Liver (tissue), 3 donors: ENCODE results near the gene TMEM183A.

Experiments used
- CTCF ChIP-seq: fragments of 150-350 bp; IDR thresholded peaks from 2 replicates; pipeline ENCODE4 v1.5.1; 2017; ENCODE audit warnings: improper control_type of control experiment, low read depth, low read length; ENCODE audit not compliant: missing input control
- GABPA ChIP-seq, 2 donors: IDR thresholded peaks in 1 of 2; conservative IDR thresholded peaks in 1 of 2; 2 replicates each; pipeline ENCODE4 v1.6.1; 2016; ENCODE audit warnings: antibody characterized with exemption in 2 of 2, mild to moderate bottlenecking in 1 of 2, moderate library complexity in 1 of 2
- HNF4G ChIP-seq: IDR thresholded peaks from 2 replicates; pipeline ENCODE4 v1.6.1; 2016; ENCODE audit warnings: antibody characterized with exemption
- RAD21 ChIP-seq, 2 donors: IDR thresholded peaks; 2 replicates each; pipeline ENCODE4 v1.6.1; 2016; ENCODE audit warnings: antibody characterized with exemption in 2 of 2, mild to moderate bottlenecking in 2 of 2
- REST ChIP-seq: IDR thresholded peaks from 2 replicates; pipeline ENCODE4 v1.6.1; 2016; ENCODE audit warnings: antibody characterized with exemption, mild to moderate bottlenecking
- RXRA ChIP-seq, 2 donors: IDR thresholded peaks; 2 replicates each; pipeline ENCODE4 v1.6.1; 2017 to 2018; ENCODE audit warnings: antibody characterized with exemption in 2 of 2, mild to moderate bottlenecking in 1 of 2
- SP1 ChIP-seq: IDR thresholded peaks from 2 replicates; pipeline ENCODE4 v1.6.1; 2018; ENCODE audit warnings: antibody characterized with exemption, mild to moderate bottlenecking
- TAF1 ChIP-seq: conservative IDR thresholded peaks from 2 replicates; pipeline ENCODE4 v1.6.1; 2016; ENCODE audit warnings: antibody characterized with exemption, mild to moderate bottlenecking
- YY1 ChIP-seq: IDR thresholded peaks from 2 replicates; pipeline ENCODE4 v1.6.1; 2016; ENCODE audit warnings: antibody characterized with exemption, mild to moderate bottlenecking
- TF ChIP-seq, protein P1 (sequence below): IDR thresholded peaks from 2 replicates; pipeline ENCODE4 v1.6.1; 2016; ENCODE audit warnings: antibody characterized with exemption
- donor health status: healthy.
- donor health status: healthy.

GRCh38 chr1:203069030-203069747 lies 62.0 kb downstream of the TMEM183A start:
- TF ChIP-seq TAF1 = no peak
- TF ChIP-seq CTCF = no peak
- no peak for TF ChIP-seq REST
- TF ChIP-seq YY1 = no peak
- no peak for TF ChIP-seq RXRA (IDR thresholded peaks at IDR 0.05)
- TF ChIP-seq, protein P1, sequence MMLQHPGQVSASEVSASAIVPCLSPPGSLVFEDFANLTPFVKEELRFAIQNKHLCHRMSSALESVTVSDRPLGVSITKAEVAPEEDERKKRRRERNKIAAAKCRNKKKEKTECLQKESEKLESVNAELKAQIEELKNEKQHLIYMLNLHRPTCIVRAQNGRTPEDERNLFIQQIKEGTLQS = no peak
- TF ChIP-seq RAD21 (IDR thresholded peaks at IDR 0.05) = no peak
- no peak for TF ChIP-seq SP1
- TF ChIP-seq GABPA (IDR thresholded peaks at IDR 0.05 in 1 of 2, conservative IDR thresholded peaks at IDR 0.05 in 1 of 2) = no peak
- no peak for TF ChIP-seq HNF4G
